SKM-1 (cell line): ENCODE results near the gene ABCG8.

Source experiments
- DNase-seq: peaks from one replicate; lab custom pipeline; 2025; ENCODE audit not compliant: unreplicated experiment; lab: John Stamatoyannopoulos, UW

The ABCG8 gene

GRCh38 chr2:43838560-43839267 is at the start of gene ABCG8, which contains the start of gene ABCG5:
TSS of gene ABCG8 (plus strand) at chr2:43838971. CDS start at chr2:43839054, 83 bp downstream.
TSS of gene ABCG5 (minus strand) at chr2:43838839. CDS start at chr2:43838679, 160 bp downstream.
- no peak for DNase-seq

- no peak for DNase-seq
Observed at GRCh38 chr2:43790147-43790546, 48.6 kb upstream of the ABCG8 start.

- DNase-seq = no peak
Observed at GRCh38 chr2:43791035-43791765, 47.6 kb upstream of the ABCG8 start.

- DNase-seq = no peak
Observed at GRCh38 chr2:43792653-43793052, 46.1 kb upstream of the ABCG8 start.

- DNase-seq = no peak
Observed at GRCh38 chr2:43794956-43795355, 43.8 kb upstream of the ABCG8 start.

GRCh38 chr2:43796206-43796605 is 42.6 kb upstream of the ABCG8 start:
- no peak for DNase-seq

GRCh38 chr2:43798300-43798699 is 40.5 kb upstream of the ABCG8 start:
- no peak for DNase-seq

- DNase-seq = no peak
Observed at GRCh38 chr2:43800894-43801293, 37.9 kb upstream of the ABCG8 start.

GRCh38 chr2:43802135-43802534 is 36.6 kb upstream of the ABCG8 start:
- no peak for DNase-seq

- DNase-seq = no peak
Observed at GRCh38 chr2:43803113-43803512, 35.7 kb upstream of the ABCG8 start.

- DNase-seq = no peak
Observed at GRCh38 chr2:43806719-43807031, 32.1 kb upstream of the ABCG8 start.

- DNase-seq = no peak
Observed at GRCh38 chr2:43810452-43810851, 28.3 kb upstream of the ABCG8 start.

GRCh38 chr2:43810888-43811287 is 27.9 kb upstream of the ABCG8 start:
- DNase-seq = no peak

- DNase-seq = no peak
Observed at GRCh38 chr2:43812006-43812405, 26.8 kb upstream of the ABCG8 start.

GRCh38 chr2:43812947-43813346 is 25.8 kb upstream of the ABCG8 start:
- no peak for DNase-seq

GRCh38 chr2:43814711-43815110 is 24.1 kb upstream of the ABCG8 start:
- no peak for DNase-seq

GRCh38 chr2:43818761-43819160 is 20.0 kb upstream of the ABCG8 start:
- no peak for DNase-seq

- DNase-seq = no peak
Observed at GRCh38 chr2:43819491-43820163, 19.1 kb upstream of the ABCG8 start.

- DNase-seq = no peak
Observed at GRCh38 chr2:43822839-43823238, 15.9 kb upstream of the ABCG8 start.

- no peak for DNase-seq
Observed at GRCh38 chr2:43823751-43824150, 15.0 kb upstream of the ABCG8 start.

- DNase-seq = no peak
Observed at GRCh38 chr2:43824512-43824911, 14.3 kb upstream of the ABCG8 start.

GRCh38 chr2:43824951-43825493 is 13.7 kb upstream of the ABCG8 start:
- DNase-seq = no peak
